Measurements from ENCODE around the gene CFAP74.

The CFAP74 gene

DNA sequence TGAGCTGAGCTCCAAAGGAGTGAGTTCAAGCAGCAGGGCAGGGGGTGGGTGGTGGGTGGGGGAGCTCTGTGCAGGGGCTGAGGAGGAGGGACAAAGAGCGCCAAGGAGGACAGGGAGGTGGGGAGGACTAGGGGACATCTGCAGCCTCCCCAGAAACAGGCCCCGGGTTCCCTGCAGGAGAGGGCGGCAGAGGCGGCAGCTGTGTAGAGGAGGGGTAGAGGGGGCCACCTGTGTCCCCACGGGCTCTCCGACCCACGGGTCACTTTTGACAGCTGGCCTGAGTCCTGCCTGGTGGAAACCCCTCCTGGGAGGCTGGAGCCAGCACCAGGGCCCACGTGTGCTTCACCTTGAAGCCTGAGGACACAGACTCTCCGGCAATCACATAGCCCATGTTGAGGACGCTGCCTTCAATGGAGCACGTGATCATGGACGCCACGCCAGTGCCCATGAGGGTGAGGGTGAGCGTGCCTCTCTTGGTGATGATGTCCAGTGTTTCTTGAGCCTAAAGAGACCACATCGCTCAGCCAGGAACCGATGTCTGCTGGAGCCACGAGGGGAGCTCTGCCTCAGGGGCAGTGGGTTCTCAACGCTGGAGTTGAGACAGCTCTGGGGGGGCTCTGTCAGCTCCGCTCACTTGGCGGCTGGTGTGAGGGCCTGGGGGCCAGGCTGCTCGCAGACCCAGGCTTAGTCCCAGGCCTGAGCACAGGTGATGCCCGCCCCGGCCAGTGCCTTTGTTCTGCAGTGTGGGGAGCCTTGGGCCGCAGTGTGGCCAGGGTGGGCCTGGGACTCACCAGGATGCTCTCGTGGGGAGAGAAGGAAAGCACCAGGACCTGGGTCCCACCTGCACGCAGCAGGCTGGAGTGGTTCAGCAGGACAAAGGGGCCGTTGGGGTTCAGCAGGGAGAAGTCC, 77.9 kb downstream of the CFAP74 start:
- no peak for DNase-seq

DNA sequence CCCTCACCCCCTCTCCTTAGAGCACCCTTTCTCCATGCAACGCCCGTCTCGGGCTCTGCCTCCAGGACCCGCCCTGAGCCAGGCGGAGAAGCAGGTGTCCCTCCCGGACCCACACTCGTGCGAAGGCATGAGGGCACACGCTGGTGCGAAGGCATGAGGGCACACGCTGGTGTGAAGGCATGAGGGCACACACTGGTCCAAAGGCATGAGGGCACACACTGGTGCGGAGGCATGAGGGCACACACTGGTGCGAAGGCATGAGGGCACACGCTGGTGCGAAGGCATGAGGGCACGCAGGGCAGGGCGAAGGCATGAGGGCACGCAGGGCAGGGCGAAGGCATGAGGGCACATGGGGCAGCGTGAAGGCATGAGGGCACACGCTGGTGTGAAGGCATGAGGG, 78.7 kb downstream of the CFAP74 start:
- DNase-seq = no peak

DNA sequence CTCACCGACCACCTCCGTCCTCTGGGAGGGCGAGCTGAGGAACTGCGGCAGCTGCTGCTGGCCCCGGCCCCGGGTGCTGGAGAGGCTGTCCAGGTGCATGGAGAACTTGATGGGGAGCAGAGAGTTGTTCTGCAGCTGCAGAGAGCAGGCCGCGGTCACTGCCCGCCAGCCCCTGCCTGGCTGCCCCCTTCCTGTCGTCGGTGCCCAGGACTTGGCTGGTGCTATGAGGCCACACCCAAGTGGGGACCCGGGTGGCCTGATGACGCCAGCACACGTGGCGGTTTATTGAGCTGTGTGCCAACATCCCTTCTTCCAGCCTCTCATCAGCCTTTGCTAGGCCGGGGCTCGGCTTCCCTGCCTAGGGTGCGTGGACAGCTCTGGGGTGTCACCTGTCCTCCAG, 79.2 kb downstream of the CFAP74 start:
- DNase-seq = no peak

DNA sequence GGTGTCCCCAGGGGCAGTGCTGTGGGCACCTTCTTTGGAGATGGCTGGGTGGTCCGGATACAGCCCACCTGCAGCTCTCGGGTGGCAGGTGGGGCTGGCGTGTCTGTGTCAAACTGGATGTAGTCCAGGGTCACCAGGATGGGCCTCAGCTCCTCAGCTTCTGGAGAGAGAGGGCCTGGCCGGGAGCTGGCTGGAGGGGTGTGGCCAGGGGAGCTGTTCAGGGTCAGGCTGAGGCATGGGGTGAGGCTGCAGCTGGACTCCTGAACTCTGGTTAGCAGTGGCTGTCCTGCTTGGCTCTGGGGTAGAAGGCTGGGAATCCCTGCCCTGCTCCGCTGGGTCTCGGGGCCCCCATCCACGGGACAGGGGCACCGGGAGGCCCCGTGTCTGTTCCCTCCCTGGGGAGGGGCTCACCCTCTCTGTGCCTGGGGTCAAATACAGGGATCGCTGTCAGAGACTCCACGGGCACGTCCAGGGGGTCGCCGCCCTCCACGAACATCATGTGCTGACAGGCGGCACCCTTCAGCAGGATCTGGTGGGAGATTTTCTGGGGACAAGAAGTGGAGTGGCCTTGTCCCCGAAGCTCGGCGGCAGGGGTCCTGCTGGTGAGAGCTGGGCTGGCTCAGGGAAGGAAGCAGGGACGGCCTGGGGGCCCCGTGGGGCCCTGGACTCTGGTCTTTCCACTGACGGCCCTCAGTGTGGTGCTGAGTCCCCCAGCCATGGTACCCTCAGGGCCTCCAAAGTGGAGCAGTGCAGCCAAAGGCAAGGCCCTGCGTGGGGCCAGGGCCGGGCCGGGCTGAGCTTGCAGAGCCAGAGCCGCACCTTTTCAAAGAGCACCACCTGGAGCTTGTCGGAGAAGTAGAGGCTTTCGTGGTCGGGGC, 80.4 kb downstream of the CFAP74 start:
- DNase-seq = no peak

DNA sequence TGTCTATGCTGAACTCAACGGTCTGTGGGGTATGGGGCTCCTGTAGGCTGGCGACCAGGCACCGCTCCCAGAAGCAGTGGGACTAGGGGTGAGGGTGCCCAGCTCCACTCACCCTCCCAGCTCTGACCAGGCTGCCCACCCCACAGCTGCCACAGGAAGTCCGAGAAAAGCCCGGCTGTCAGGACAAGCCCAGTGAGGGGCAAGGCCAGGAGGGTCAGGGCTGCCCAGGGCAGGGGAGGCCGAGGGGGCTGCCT, 81.0 kb downstream of the CFAP74 start:
- DNase-seq = no peak

DNA sequence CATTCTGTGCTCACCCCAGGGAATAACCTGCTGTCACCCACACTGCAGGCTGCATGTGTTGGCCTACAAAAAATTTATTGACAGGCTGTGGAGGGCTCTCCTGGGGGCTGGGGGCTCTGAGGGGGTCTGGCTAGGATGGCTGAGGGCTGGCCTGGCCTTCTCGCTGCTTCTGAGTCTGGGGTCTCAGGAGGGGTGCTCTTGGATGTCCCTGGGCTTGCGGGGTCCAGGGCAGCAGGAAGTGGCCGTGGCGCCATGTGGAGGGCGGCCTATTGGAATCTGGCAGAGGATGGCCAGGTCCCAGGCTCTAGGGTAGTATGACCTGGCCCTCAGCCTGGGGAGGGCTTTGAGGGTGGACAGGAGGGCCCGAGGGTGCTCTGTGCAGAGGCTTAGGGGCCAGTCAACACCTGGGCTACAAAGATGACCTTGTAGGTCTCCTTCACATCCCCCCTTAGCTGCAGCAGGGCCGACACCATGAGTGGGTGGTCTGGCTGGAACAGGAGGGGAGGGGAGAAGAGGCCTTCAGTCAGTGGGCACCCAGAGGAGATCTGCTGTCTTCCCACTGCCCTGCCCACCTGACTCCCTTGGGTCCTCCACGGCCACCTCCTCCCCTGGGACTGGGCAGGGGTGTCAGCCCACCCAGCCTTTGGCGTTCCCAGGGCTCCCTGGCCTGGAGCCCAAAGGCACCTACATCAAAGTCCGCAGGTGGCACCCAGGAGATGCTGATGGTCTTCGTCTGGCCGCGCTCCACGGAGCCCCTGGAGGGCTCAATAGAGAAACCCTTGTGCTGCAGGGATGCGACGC, 81.5 kb downstream of the CFAP74 start:
- no peak for DNase-seq

DNA sequence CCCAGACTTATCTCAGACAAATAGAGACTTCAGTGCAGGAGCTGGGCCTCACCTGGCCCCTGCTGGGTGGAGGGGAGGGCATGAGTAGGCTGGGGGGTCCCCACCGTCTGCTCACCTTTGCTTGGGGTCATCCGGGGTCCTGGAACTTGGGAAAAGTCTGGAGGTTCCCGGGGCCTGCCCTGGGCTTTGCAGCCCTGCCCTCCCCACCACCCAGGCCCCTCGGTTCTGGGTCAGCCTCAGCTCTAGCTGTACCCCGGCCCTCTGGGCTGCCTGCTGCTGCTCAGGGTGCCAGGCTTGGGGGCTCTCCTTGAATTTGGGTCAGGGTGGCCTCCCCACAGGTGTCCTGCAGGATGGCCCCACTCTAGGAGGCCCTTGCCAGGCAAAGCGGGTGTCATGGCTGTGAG, 82.1 kb downstream of the CFAP74 start:
- no peak for DNase-seq

DNA sequence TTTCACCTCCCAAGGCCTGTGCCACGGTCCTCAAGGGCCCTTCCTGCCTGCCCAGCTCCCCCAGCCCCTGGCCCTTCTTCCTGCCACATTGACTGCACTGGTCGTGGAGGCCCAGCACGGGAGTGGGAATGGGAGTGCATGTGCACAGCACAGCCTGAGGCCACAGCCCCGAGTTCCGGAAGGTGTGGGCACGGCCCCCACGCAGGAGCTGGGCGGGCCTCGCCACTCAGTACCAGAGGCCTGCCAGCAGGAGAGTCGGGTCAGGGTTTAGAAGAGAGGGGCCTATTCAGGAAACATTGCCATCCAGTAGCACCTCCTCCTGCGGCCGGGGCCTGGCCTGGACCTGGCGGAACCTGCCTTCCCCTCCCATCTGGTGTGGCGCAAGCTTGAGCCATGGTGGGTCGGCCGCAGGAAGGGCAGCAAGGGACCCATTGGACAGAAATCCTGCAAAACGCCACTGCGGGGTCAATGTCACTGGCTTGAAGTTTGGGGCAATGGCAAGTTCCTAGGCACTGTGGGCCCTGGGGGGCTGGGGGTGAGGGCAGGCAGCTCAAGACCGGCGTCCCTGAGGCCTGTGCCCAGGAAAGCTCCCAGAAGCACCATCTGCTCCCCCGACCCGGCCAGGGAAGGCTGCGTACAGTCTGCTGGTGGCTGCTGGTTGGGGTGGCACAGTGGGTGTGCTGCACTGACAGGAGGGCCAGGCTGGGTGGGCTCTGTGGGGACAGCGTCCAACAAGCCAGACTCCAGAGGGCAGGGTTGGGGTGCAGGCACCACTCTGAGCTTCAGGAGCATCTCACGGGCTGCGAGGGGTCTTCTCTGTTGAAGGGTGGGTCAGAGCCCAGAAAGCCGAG, 82.8 kb downstream of the CFAP74 start:
- no peak for DNase-seq

DNA sequence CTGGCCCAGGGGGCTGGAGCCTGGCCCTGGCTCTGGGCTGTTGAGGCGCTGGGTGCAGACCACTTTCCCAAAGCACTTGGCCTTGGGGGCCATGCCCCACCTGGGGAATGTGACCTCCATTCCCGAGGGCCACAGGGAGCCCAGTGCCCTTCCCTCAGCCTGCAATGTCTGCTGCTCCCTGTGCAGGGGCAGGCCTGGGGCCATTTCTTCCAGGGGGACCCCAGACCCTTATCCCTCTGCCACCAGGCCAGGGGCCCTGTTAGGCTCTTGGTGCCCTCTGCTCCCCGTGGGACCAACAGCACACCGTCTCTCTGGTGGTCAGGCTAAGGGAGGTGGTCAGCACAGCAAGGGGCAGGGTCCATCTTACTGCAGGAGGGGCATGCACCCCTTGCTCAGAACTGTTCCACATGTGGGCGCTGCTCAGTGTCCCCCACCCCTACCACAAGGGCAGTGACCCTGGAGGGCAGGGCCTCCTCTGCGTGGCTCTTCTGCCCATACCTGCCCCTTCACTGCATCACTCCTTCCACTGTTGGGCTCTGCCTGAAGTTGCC, 83.5 kb downstream of the CFAP74 start:
- DNase-seq = no peak

DNA sequence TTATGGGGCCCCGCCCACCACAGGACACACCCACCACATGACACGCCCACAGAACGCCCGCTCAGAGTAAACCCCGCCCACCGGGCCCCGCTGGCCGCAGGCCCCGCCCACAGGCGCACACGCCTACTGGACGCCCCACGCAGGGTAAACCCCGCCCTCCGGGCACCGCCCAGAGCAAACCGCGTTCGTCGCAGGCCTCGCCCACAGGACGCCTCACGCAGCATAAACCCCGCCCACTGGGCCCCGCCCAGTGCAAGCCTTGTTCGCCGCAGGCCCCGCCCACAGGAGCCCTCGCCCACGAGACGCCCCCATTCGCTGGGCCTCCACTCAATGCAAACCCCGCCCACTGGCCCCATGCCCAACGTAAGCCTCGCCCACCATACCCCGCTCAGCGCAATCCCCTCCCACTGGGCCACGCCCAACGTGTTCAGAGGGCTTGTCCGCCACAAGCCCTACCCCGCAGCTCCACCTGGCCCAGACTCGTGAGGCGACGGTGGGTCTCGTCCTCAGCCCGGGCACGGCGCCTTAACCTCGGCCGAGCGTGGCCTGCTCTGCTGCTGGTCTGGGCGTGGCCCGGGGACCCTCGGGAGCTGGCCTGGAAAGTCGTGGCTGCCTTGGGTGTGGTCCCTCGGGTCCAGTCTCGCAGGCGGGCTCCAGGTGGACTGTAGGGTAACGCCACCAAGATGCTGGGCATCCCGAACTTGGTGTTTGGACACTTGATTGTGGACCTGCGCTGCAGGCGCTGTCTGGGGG, 84.1 kb downstream of the CFAP74 start:
- DNase-seq = no peak

DNA sequence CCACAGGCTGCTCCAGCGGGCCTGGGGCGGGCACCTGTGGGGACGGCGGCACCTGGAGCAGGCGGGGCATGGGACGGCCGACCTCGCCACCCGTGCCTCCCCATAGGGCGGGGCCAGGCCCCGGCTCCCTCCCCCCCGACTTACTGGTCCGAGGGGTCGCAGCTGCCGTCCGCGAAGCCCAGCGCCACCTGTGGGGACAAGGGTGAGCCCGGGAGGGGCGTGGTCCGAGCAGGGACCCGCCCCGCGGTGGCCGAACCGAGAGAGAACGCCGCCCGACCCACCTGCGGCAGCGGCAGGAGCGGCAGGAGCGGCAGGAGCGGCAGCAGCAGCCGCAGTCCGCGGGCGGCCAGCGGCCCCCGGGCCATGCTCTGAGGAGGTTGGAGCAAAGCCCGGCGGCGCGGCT, 84.7 kb downstream of the CFAP74 start, which contains the start of gene TMEM52:
TSS of gene TMEM52 (minus strand) at position 379 of the 403 bp plus-strand sequence. CDS start at position 365, 14 bp downstream.
- no peak for DNase-seq

DNA sequence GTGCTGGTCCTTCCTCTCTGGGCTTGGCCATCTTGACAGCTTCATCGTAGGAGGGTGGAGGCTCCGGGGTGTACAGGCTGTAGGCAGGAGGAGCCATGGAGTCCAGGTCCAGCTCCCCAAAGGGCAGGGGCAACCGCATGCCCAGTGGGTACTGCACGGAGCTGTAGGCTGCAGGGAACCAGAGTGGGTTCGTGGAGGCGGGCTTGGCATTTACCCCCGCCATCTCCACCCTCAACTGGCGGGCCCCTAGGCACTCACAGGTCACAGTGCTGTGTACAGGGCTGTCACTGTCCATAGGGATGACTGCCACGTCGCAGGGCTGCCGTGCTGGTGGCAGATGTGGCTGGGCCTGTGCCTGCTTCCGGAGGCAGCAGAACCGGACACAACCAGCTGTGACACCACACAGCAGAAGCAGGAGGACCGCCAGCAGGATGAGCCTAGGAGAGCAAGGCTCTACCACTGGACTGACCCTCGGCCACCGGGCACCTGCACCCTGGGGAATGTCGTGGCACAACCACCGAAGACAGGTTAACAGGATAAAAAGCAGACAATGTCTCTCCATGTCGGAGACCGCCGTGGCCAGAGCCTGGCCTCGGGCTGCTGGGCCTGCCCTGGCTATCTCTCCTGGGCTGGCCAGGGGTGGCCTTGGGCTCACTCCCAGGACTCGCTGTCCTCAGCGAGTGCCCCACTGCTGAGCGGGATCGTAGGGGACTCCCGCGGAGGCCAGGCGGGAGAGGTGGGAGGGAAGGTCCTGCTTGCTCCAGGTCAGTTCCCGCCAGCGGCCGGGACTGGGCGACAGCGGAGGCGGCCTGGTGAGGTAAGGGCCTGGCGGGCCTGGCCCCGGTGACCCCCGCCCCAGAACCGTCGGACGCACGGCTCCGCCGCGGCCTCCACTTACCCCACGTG, 85.3 kb downstream of the CFAP74 start:
- DNase-seq = no peak

DNA sequence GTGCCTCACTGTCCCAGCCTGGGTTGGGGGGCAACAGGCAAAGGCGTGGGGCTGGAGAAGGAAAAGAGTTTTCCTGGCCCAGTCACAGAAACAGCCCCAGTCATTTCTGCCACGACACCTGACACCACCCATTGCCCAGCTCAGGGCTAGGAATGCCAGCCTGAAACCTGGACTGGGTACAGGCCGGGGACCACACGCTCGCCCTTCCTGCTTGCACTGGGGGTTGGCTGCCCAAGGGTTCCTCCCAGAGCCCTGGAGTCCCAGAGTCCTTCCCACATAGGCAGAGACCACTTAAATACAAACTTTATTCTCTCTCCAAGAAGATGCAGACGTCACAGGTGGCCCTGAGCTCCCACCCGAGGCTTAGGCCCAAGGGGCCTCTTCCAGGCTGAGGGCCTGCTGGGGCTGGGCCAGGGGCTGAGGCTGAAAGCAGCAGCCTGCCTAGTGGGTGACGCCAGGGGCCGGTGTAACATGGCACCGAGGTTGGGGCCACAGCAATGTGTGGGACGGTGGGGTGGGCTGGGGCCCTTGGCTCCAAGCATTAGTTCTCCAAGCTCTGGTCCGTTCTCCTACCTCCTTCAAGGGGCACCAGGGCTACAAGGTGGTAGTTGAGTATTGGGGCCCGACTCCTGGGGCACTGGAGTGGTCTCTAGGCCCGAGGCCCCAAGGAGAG, 86.1 kb downstream of the CFAP74 start:
- DNase-seq = no peak

DNA sequence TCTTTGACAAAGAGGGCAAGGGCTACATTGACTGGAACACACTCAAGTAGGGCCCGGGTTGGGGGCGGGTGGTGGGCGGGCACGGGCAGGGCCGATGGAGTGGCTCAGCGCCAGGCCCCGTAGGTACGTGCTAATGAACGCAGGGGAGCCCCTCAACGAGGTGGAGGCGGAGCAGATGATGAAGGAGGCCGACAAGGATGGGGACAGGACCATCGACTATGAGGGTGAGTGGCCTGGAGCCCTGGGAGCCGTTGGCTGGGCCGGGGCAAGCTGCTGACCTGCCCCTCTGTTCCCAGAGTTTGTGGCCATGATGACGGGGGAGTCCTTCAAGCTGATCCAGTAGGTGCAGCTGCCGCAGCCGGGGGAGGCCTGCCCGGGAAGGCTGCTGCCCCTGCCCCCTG, 86.7 kb downstream of the CFAP74 start:
- no peak for DNase-seq

DNA sequence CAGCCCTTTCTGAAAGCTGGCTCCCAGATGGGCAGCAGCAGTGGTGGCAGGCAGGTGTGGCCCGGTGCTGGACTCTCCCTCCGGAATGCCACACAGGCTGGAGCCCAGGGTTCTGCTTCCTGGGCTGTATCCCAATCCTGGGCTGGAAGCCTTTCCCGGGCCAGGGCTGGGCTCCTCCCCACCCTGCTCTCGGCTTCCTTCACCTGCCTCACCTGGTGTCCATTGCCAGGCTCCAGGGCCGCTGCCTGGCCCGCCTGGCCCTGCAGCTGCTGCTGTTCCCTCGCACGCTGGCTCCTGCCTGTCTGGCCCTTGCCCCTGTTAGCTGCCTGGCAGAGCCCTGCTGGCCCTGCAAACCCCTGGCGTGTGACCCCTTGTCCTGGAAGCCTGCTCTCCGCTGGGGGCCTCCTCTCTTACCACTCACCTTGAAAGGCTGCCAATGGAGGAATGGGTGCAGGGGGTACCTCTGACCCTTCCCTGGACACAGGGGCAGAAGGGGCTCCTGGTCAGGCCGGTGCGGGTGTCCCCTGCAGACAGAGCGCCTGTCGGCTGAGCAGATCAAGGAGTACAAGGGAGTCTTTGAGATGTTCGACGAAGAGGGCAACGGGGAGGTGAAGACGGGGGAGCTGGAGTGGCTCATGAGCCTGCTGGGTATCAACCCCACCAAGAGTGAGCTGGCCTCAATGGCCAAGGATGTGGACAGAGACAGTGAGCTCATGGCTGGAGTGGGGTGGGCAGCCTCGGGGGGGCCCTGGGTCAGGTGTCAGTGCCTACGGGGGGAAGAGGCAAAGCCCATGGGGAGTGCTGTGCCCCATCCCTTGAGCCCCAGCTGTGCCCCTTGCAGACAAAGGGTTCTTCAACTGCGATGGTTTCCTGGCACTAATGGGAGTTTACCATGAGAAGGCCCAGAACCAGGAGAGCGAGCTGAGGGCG, 87.4 kb downstream of the CFAP74 start:
- no peak for DNase-seq

DNA sequence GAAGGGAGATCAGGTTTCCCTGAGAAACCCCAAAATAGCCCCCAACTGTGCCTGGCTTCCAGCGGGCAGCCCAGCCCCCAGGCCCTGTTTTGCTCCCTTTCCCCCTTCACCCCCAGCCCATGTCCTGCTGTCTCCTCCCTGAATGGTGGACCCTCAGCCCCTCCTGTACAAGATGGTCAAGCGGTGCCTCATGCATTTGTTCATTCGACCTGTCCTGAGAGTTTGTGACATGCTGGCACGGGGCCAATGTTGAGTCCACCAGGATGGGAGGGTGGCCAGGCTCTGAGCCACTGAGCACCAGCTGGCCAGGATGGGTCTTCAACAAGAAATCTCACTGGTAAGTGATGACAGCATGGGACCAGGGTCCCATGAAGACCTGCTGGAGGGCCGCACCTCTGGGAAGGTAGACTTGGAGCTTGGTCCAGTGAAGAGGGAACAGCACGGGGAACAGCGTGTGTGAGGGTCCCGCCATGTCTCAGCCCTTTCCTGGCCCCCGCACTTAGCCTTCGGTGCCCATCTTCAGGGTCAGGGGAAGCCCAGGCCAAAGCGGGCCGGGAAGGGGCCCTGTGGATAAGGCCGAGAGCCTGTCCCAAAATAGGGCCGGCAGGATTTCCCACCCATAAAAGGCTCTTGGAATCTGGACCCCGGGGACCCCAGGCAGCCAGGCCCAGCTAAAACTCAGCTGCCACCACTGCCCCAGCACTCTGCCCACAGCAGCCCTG, 88.5 kb downstream of the CFAP74 start, which contains the start of gene CALML6:
TSS of gene CALML6 (plus strand) at position 290 of the 722 bp plus-strand sequence. CDS start at position 311, 21 bp downstream.
- DNase-seq = no peak
